SU-DHL-6 (cell line): ENCODE measurements around the gene CEL.

Experiments used
- H2AFZ ChIP-seq: fragments of 200-600 bp; sonication (generic); 2 replicates; pipeline ENCODE4 v1.6.1; 2014; ENCODE audit warnings: low read depth, mild to moderate bottlenecking, moderate library complexity, mixed read lengths, antibody characterized with exemption, low read length; ENCODE audit not compliant: severe bottlenecking
- H3F3A ChIP-seq: fragments of 200-600 bp; shearing (Covaris generic); 2 replicates; pipeline ENCODE4 v1.6.0; 2016; ENCODE audit warnings: antibody characterized with exemption, mild to moderate bottlenecking; ENCODE audit not compliant: insufficient read depth
- H3K27ac ChIP-seq: fragments of 200-600 bp; sonication (generic); 2 replicates; pipeline ENCODE4 v1.5.1; 2016; ENCODE audit warnings: low read depth, mild to moderate bottlenecking, low read length, moderate library complexity, mixed read lengths
- H3K27me3 ChIP-seq: fragments of 200-600 bp; sonication (generic), shearing (Covaris generic); 2 replicates; pipeline ENCODE4 v1.6.0; 2014; ENCODE audit warnings: mild to moderate bottlenecking, low read length
- H3K36me3 ChIP-seq: fragments of 200-600 bp; sonication (generic); 2 replicates; pipeline ENCODE4 v1.6.1; 2014; ENCODE audit warnings: mild to moderate bottlenecking, low read length, mixed read lengths
- H3K4me2 ChIP-seq: fragments of 300-600, 200-600 bp; shearing (Covaris generic), sonication (generic); 2 replicates; pipeline ENCODE4 v1.6.0; 2014; ENCODE audit warnings: low read length, low read depth, mild to moderate bottlenecking; ENCODE audit not compliant: poor library complexity, severe bottlenecking
- H3K4me3 ChIP-seq: fragments of 200-600 bp; sonication (generic); 2 replicates; pipeline ENCODE4 v1.5.1; 2014; ENCODE audit warnings: antibody characterized with exemption, low read length, mild to moderate bottlenecking, mixed read lengths; ENCODE audit not compliant: insufficient read depth, poor library complexity, severe bottlenecking
- H3K79me2 ChIP-seq: fragments of 200-600 bp; sonication (generic); 2 replicates; pipeline ENCODE4 v1.6.1; 2014; ENCODE audit warnings: mild to moderate bottlenecking, low read length, moderate library complexity; ENCODE audit not compliant: insufficient read depth
- H3K9ac ChIP-seq: fragments of 200-600 bp; sonication (generic); 2 replicates; pipeline ENCODE4 v1.7.0; 2014; ENCODE audit warnings: mild to moderate bottlenecking, low read length
- H3K9me2 ChIP-seq: fragments of 200-600 bp; sonication (generic); replicated peaks from 2 replicates; pipeline ENCODE4 v1.6.1; 2014; ENCODE audit warnings: low read length; ENCODE audit not compliant: insufficient read depth
- H3K9me3 ChIP-seq: fragments of 200-600 bp; sonication (generic); 2 replicates; pipeline ENCODE4 v1.6.1; 2014; ENCODE audit warnings: low read length, mixed read lengths; ENCODE audit not compliant: insufficient read depth
- H4K20me1 ChIP-seq: fragments of 200-600 bp; sonication (generic); 2 replicates; pipeline ENCODE4 v1.6.1; 2014; ENCODE audit warnings: low read depth, mild to moderate bottlenecking, antibody characterized with exemption, low read length, moderate library complexity, mixed read lengths
- CTCF ChIP-seq: fragments of 200-600 bp; sonication (generic); IDR thresholded peaks from one replicate; pipeline ENCODE4 v1.5.1; 2017; ENCODE audit warnings: antibody characterized with exemption, mild to moderate bottlenecking, low read length, moderate library complexity; ENCODE audit not compliant: insufficient read depth, poor library complexity, severe bottlenecking
- EZH2phosphoT487 ChIP-seq: fragments of 200-600 bp; sonication (generic), shearing (Covaris generic); conservative IDR thresholded peaks from 2 replicates; pipeline ENCODE4 v1.6.1; 2018; ENCODE audit warnings: mild to moderate bottlenecking, antibody characterized with exemption, low read length, moderate library complexity, mixed read lengths

CEL gene

GRCh38 chr9:133107961-133108793 lies 46.4 kb downstream of the CEL start:
- Histone ChIP-seq H3K4me3 (no peak overlapping the region), H3K4me2 (no peak overlapping the region), H3K27me3 (no peaks in the 10 kb centered on the region), H4K20me1 (no peaks in the 10 kb centered on the region), H3K27ac (no peak overlapping the region), H3K9ac (no peak overlapping the region), H2AFZ (no peak overlapping the region), H3K9me3 (no peaks in the 10 kb centered on the region), H3K36me3 (no peaks in the 10 kb centered on the region), H3F3A (no peaks in the 10 kb centered on the region), H3K9me2 (no peaks in the 10 kb centered on the region), H3K79me2 (no peaks in the 10 kb centered on the region)
- TF ChIP-seq CTCF (no peak), EZH2phosphoT487 (no peak)

GRCh38 chr9:133108794-133109641 lies 47.2 kb downstream of the CEL start:
- Histone ChIP-seq H3K79me2 (no peaks in the 10 kb centered on the region), H4K20me1 (no peaks in the 10 kb centered on the region), H3K4me2 (no peak overlapping the region), H3K9ac (no peak overlapping the region), H3K4me3 (no peak overlapping the region), H3K9me3 (no peaks in the 10 kb centered on the region), H3K27ac (no peak overlapping the region), H3K27me3 (no peaks in the 10 kb centered on the region), H2AFZ (no peak overlapping the region), H3K36me3 (no peaks in the 10 kb centered on the region), H3F3A (no peaks in the 10 kb centered on the region), H3K9me2 (no peaks in the 10 kb centered on the region)
- TF ChIP-seq CTCF = no peak
- TF ChIP-seq EZH2phosphoT487 = no peak

- Histone ChIP-seq H3K36me3 (no peaks in the 10 kb centered on the region), H3K27me3 (no peaks in the 10 kb centered on the region), H3K4me2 (no peak overlapping the region), H3F3A (no peaks in the 10 kb centered on the region), H2AFZ (no peak overlapping the region), H3K79me2 (no peaks in the 10 kb centered on the region), H3K9me2 (no peaks in the 10 kb centered on the region), H3K4me3 (no peak overlapping the region), H3K9ac (no peak overlapping the region), H3K9me3 (no peaks in the 10 kb centered on the region), H4K20me1 (peaks cover 5% of the 10 kb centered on the region; the same call in 1 of the 2 replicates), H3K27ac (no peak overlapping the region)
- no peak for TF ChIP-seq EZH2phosphoT487
Observed at GRCh38 chr9:133109931-133110650, 48.3 kb downstream of the CEL start.
